Tibial artery (tissue), 4 donors: ENCODE data around the gene TAMM41.
"Not testable (repeated sequence)": the region's sequence is repeated elsewhere in the genome, so short reads cannot be mapped to it uniquely, and the experiment has no call there.

Experiments
- DNase-seq, 2 donors: peaks; one replicate each; pipeline ENCODE4 v3.0.0-alpha.2; 2019
- H3K27ac ChIP-seq, 2 donors: fragments of 200-600 bp; sonication (generic) in 1 of 2; 1 replicate in 1 of 2; 2 replicates in 1 of 2; pipeline ENCODE4 v1.5.1; 2018 to 2019; ENCODE audit warnings: mild to moderate bottlenecking in 1 of 2
- H3K27me3 ChIP-seq, 2 donors: fragments of 200-600 bp; sonication (generic) in 1 of 2; one replicate each; pipeline versions ENCODE4 v1.5.1 to v1.6.0; 2016 to 2019
- H3K36me3 ChIP-seq, 3 donors: fragments of 200-600 bp; sonication (generic) in 2 of 3; one replicate each; pipeline ENCODE4 v1.5.1; 2016 to 2019; ENCODE audit warnings: mild to moderate bottlenecking in 2 of 3
- H3K4me1 ChIP-seq, 4 donors: fragments of 200-600 bp; sonication (generic) in 2 of 4; 1 replicate in 3 of 4; 2 replicates in 1 of 4; pipeline ENCODE4 v1.5.1; 2016 to 2019
- H3K4me3 ChIP-seq, 2 donors: fragments of 200-600 bp; sonication (generic) in 1 of 2; 1 replicate in 1 of 2; 2 replicates in 1 of 2; pipeline ENCODE4 v1.5.1; 2018 to 2019; ENCODE audit warnings: mild to moderate bottlenecking in 2 of 2
- H3K9me3 ChIP-seq, 3 donors: fragments of 200-600 bp; sonication (generic) in 1 of 3; one replicate each; pipeline ENCODE4 v1.5.1; 2016 to 2019
- intact Hi-C: fragments of 100-400 bp; cut with DNase I; formaldehyde crosslinking; loops from one replicate; pipeline ENCODE4 v1.15.0; 2023; ENCODE audit warnings: low total_unique reads
- TF ChIP-seq, protein P1 (sequence below), 2 experiments: fragments of 200-600 bp in 1 of 2; fragments of 450-650 bp in 1 of 2; IDR thresholded peaks; one replicate each; pipeline ENCODE4 v1.5.1; 2017 to 2019; ENCODE audit warnings: antibody characterized with exemption in 2 of 2, mild to moderate bottlenecking in 1 of 2, moderate library complexity in 1 of 2

TAMM41 gene, protein sequence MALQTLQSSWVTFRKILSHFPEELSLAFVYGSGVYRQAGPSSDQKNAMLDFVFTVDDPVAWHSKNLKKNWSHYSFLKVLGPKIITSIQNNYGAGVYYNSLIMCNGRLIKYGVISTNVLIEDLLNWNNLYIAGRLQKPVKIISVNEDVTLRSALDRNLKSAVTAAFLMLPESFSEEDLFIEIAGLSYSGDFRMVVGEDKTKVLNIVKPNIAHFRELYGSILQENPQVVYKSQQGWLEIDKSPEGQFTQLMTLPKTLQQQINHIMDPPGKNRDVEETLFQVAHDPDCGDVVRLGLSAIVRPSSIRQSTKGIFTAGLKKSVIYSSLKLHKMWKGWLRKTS

GRCh38 chr3:11846281-11847266 is at the start of gene TAMM41:
Gene TAMM41 (minus strand): TSS chr3:11846885. CDS start chr3:11846636, 249 bp downstream.
- Histone ChIP-seq H3K4me1 (peaks cover 0 to 26% (median 14%) of the 10 kb centered on the region in 4 donors), H3K27me3 (no peaks in the 10 kb centered on the region), H3K36me3 (peaks cover 19 to 27% (median 21%) of the 10 kb centered on the region in 3 donors), H3K27ac (peak within 1 kb of the TSS; percentile 86 to 90), H3K4me3 (peak within 1 kb of the TSS; percentile 84 to 86), H3K9me3 (no peaks in the 10 kb centered on the region)
- peak; percentile 93 to 95 for DNase-seq
- TF ChIP-seq, protein P1, sequence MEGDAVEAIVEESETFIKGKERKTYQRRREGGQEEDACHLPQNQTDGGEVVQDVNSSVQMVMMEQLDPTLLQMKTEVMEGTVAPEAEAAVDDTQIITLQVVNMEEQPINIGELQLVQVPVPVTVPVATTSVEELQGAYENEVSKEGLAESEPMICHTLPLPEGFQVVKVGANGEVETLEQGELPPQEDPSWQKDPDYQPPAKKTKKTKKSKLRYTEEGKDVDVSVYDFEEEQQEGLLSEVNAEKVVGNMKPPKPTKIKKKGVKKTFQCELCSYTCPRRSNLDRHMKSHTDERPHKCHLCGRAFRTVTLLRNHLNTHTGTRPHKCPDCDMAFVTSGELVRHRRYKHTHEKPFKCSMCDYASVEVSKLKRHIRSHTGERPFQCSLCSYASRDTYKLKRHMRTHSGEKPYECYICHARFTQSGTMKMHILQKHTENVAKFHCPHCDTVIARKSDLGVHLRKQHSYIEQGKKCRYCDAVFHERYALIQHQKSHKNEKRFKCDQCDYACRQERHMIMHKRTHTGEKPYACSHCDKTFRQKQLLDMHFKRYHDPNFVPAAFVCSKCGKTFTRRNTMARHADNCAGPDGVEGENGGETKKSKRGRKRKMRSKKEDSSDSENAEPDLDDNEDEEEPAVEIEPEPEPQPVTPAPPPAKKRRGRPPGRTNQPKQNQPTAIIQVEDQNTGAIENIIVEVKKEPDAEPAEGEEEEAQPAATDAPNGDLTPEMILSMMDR (IDR thresholded peaks at IDR 0.05) = peak; percentile 85 to 91
- intact Hi-C loops = no loop called here

- H3K27me3 ChIP-seq = no peaks in the 10 kb centered on the region
- H3K36me3 ChIP-seq = no peaks in the 10 kb centered on the region
- DNase-seq = no peak
- H3K9me3 ChIP-seq = no peaks in the 10 kb centered on the region
- TF ChIP-seq, protein P1 (IDR thresholded peaks at IDR 0.05) = no peak
- no peak overlapping the region for H3K4me3 ChIP-seq
- H3K27ac ChIP-seq = no peak overlapping the region
- intact Hi-C loops = no loop called here
- H3K4me1 ChIP-seq = no peaks in the 10 kb centered on the region
These were observed 32.2 kb upstream of the TAMM41 start for GRCh38 chr3:11878837-11879236.

GRCh38 chr3:11874707-11875106 is 28.0 kb upstream of the TAMM41 start:
- H3K36me3 ChIP-seq, intact Hi-C loops, H3K4me3 ChIP-seq, H3K4me1 ChIP-seq, H3K27ac ChIP-seq, DNase-seq, H3K9me3 ChIP-seq, H3K27me3 ChIP-seq: not testable (repeated sequence)

GRCh38 chr3:11863739-11864138 is 17.1 kb upstream of the TAMM41 start:
- H3K27ac ChIP-seq, H3K36me3 ChIP-seq, H3K4me3 ChIP-seq, H3K27me3 ChIP-seq, H3K9me3 ChIP-seq, intact Hi-C loops, H3K4me1 ChIP-seq, DNase-seq: not testable (repeated sequence)

DNA sequence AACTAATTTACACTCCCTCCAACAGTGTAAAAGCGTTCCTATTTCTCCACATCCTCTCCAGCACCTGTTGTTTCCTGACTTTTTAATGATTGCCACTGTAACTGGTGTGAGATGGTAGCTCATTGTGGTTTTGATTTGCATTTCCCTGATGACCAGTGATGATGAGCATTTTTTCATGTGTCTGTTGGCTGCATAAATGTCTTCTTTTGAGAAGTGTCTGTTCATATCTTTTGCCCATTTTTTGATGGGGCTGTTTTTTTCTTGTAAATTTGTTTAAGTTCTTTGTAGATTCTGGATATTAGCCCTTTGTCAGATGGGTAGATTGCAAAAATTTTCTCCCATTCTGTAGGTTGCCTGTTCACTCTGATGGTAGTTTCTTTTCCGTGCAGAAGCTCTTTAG is 15.9 kb upstream of the TAMM41 start:
- DNase-seq, H3K4me3 ChIP-seq, H3K27ac ChIP-seq, H3K36me3 ChIP-seq, H3K9me3 ChIP-seq, intact Hi-C loops, H3K4me1 ChIP-seq, H3K27me3 ChIP-seq: not testable (repeated sequence)

GRCh38 chr3:11862145-11862544 is 15.5 kb upstream of the TAMM41 start:
- H3K36me3 ChIP-seq, H3K27me3 ChIP-seq, H3K9me3 ChIP-seq, H3K4me1 ChIP-seq, H3K27ac ChIP-seq, DNase-seq, intact Hi-C loops, H3K4me3 ChIP-seq: not testable (repeated sequence)

GRCh38 chr3:11860213-11860612 is 13.5 kb upstream of the TAMM41 start:
- DNase-seq, H3K4me3 ChIP-seq, H3K36me3 ChIP-seq, intact Hi-C loops, H3K9me3 ChIP-seq, H3K4me1 ChIP-seq, H3K27me3 ChIP-seq, H3K27ac ChIP-seq: not testable (repeated sequence)

GRCh38 chr3:11853450-11853849 is 6.8 kb upstream of the TAMM41 start:
- TF ChIP-seq, protein P1 (IDR thresholded peaks at IDR 0.05) = no peak
- Histone ChIP-seq H3K27ac (no peak overlapping the region), H3K27me3 (peaks cover 0 to 4% of the 10 kb centered on the region in 2 donors), H3K36me3 (no peaks in the 10 kb centered on the region), H3K4me1 (no peaks in the 10 kb centered on the region), H3K9me3 (no peaks in the 10 kb centered on the region), H3K4me3 (no peak overlapping the region)
- DNase-seq = no peak
- intact Hi-C loops = no loop called here
